ENCODE measurements around the gene SH3GLB2.

DNA sequence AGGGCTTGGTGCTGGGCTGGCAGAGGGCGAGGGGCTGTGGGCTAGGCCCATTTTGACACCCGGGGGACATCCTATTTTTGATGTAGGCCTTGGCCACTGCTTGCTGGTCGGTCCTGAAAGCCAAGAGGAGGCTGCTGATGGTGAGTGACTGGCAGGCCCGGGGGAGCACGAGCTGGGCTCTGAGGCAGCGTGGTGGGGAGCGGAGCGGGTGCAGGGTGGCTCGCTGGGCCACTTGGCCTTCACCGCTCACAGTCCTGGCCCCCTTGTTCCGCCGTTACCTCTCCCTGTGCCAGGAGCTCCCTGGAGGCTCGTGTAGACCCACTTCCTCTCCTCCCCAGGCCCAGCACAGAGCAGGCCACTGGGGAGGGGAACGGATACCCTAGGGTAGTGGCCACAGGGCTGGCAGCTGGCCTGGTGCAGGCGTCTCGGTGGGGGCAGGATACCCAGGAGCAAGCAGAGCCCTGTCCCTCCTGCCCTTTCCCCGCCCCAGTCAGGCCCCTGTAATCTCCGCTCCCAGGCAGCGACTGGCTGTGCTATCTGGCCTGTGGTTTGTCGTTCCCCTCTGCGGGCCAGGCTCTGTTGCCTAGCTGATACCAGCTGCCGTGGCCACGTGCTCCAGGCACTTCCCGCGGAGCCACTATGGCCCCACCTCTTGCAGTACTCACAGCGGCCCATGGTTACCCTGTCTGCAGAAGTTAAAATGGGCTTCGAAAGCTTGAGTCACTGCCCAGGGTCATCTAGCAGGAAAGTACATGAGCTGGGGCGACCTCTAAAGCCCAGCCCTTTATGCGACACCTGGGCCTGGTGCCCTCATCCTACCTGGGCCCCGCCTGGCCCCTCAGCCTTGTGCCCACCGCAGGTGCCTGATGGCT lies 41.1 kb upstream of the SH3GLB2 start:
- TF ChIP-seq, protein P1, sequence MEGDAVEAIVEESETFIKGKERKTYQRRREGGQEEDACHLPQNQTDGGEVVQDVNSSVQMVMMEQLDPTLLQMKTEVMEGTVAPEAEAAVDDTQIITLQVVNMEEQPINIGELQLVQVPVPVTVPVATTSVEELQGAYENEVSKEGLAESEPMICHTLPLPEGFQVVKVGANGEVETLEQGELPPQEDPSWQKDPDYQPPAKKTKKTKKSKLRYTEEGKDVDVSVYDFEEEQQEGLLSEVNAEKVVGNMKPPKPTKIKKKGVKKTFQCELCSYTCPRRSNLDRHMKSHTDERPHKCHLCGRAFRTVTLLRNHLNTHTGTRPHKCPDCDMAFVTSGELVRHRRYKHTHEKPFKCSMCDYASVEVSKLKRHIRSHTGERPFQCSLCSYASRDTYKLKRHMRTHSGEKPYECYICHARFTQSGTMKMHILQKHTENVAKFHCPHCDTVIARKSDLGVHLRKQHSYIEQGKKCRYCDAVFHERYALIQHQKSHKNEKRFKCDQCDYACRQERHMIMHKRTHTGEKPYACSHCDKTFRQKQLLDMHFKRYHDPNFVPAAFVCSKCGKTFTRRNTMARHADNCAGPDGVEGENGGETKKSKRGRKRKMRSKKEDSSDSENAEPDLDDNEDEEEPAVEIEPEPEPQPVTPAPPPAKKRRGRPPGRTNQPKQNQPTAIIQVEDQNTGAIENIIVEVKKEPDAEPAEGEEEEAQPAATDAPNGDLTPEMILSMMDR (IDR thresholded peaks at IDR 0.05): no peak
- no peak for TF ChIP-seq POLR2A (IDR thresholded peaks at IDR 0.05)

Data from testis (tissue), 2 donors.